Smooth muscle cell (in vitro differentiated cells): ENCODE results near the gene CPZ. TPM values are rescaled to one million over a fixed set of nuclear protein-coding genes. Genes with fewer than 3 reads are reported as not detected.
"Not testable (repeated sequence)": the region's sequence is repeated elsewhere in the genome, so short reads cannot be mapped to it uniquely, and the experiment has no call there.

Experiments
- DNase-seq: peaks from one replicate; lab custom pipeline; 2025; ENCODE audit not compliant: unreplicated experiment; lab: John Stamatoyannopoulos, UW
- H2AFZ ChIP-seq: fragments of 200-600 bp; sonication (generic); 2 replicates; pipeline ENCODE4 v1.6.0; 2016; ENCODE audit warnings: antibody characterized with exemption, low read depth, mild to moderate bottlenecking
- H3F3A ChIP-seq: fragments of 200-600 bp; sonication (generic); 2 replicates; pipeline ENCODE4 v1.6.0; 2017; ENCODE audit warnings: antibody characterized with exemption, low read depth
- H3K27ac ChIP-seq: fragments of 200-600 bp; sonication (generic); 2 replicates; pipeline ENCODE4 v1.5.1; 2016; ENCODE audit warnings: low read depth, mild to moderate bottlenecking
- H3K27me3 ChIP-seq: fragments of 200-600 bp; sonication (generic); 2 replicates; pipeline ENCODE4 v1.6.1; 2016; ENCODE audit warnings: low read depth, mild to moderate bottlenecking
- H3K36me3 ChIP-seq: fragments of 200-600 bp; sonication (generic); 2 replicates; pipeline ENCODE4 v1.5.1; 2016; ENCODE audit warnings: low read depth
- H3K4me1 ChIP-seq: fragments of 200-600 bp; sonication (generic); 2 replicates; pipeline ENCODE4 v1.5.1; 2016; ENCODE audit warnings: low read depth
- H3K4me2 ChIP-seq: fragments of 200-600 bp; sonication (generic); 2 replicates; pipeline ENCODE4 v1.6.0; 2016; ENCODE audit warnings: mild to moderate bottlenecking
- H3K4me3 ChIP-seq: fragments of 200-600 bp; sonication (generic); 2 replicates; pipeline ENCODE4 v1.5.1; 2016; ENCODE audit warnings: mild to moderate bottlenecking
- H3K79me2 ChIP-seq: fragments of 200-600 bp; sonication (generic); 2 replicates; pipeline ENCODE4 v1.6.0; 2016; ENCODE audit warnings: low read depth, mild to moderate bottlenecking
- H3K9ac ChIP-seq: fragments of 200-600 bp; sonication (generic); 2 replicates; pipeline ENCODE4 v1.6.0; 2016; ENCODE audit warnings: low read depth
- H3K9me3 ChIP-seq: fragments of 200-600 bp; sonication (generic); replicated peaks from 2 replicates; pipeline ENCODE4 v1.5.1; 2016; ENCODE audit warnings: low read depth
- H4K20me1 ChIP-seq: fragments of 200-600 bp; sonication (generic); 2 replicates; pipeline ENCODE4 v1.6.0; 2016; ENCODE audit warnings: low read depth
- CTCF ChIP-seq: fragments of 200-600 bp; sonication (generic); IDR thresholded peaks from 2 replicates; pipeline ENCODE4 v1.5.1; 2017; ENCODE audit warnings: borderline replicate concordance, mild to moderate bottlenecking, antibody characterized with exemption; ENCODE audit not compliant: insufficient read depth, poor library complexity, severe bottlenecking
- WGBS: methylation state at CpG from one replicate; pipeline ENCODE4 v1.1.7; 2016; ENCODE audit warnings: low lambda C conversion rate; 5-methylcytosine and 5-hydroxymethylcytosine counted together
- polyA plus RNA-seq: library from polyadenylated mRNA; unstranded; fragments of >200 nt; fragmentation: Nextera tagmentation; extraction: Ambion mirVana; gene quantifications from 2 replicates; pipeline ENCODE4 v1.2.1, GENCODE V29; 2016
- total RNA-seq: library from RNA; depleted of rRNA; stranded (reverse); fragments of >200 nt; gene quantifications from 2 replicates; pipeline ENCODE4 v1.2.3, GENCODE V29; 2014

Gene CPZ
- total and polyA plus RNA-seq, 2 experiments from 2014 or later: 12.0 to 35.9 TPM

- peaks cover 18% of the 10 kb centered on the region for H3K27me3 ChIP-seq
- not testable (repeated sequence) for H3K36me3 ChIP-seq, H3K4me1 ChIP-seq, DNase-seq, H4K20me1 ChIP-seq, H3K9me3 ChIP-seq, H3K4me2 ChIP-seq, H3K27ac ChIP-seq, H3K4me3 ChIP-seq, H3K79me2 ChIP-seq, H3K9ac ChIP-seq, H2AFZ ChIP-seq, H3F3A ChIP-seq
- WGBS: 73% methylated on average over 7 of the region's 11 CpGs
Measured at GRCh38 chr4:8634773-8635172, 42.2 kb downstream of the CPZ start.

- WGBS: no CpG with 5 or more reads among the region's 29 CpGs
- not testable (repeated sequence) for H3K9me3 ChIP-seq
Measured at GRCh38 chr4:8635897-8636554, 43.5 kb downstream of the CPZ start.

GRCh38 chr4:8637456-8637984 lies 45.0 kb downstream of the CPZ start:
- Histone ChIP-seq H3K79me2 (no peaks in the 10 kb centered on the region), H4K20me1 (no peaks in the 10 kb centered on the region), H3K9me3 (no peaks in the 10 kb centered on the region), H3F3A (no peaks in the 10 kb centered on the region), H3K4me3 (no peak overlapping the region), H2AFZ (no peak overlapping the region), H3K36me3 (no peaks in the 10 kb centered on the region), H3K27ac (no peak overlapping the region), H3K27me3 (peaks cover 18% of the 10 kb centered on the region), H3K4me1 (no peaks in the 10 kb centered on the region), H3K9ac (no peak overlapping the region), H3K4me2 (no peak overlapping the region)
- WGBS: 80% methylated on average over 2 of the region's 2 CpGs
- no peak for TF ChIP-seq CTCF
- no peak for DNase-seq

More at GRCh38 chr4:8635897-8636554, 43.5 kb downstream of the CPZ start:
- H2AFZ ChIP-seq, H3F3A ChIP-seq, H3K4me2 ChIP-seq, H3K9ac ChIP-seq, H3K36me3 ChIP-seq, H3K4me1 ChIP-seq, H3K4me3 ChIP-seq, H3K27ac ChIP-seq, H4K20me1 ChIP-seq, H3K79me2 ChIP-seq, DNase-seq: not testable (repeated sequence)
- H3K27me3 ChIP-seq: peaks cover 18% of the 10 kb centered on the region

GRCh38 chr4:8639021-8639420 lies 46.5 kb downstream of the CPZ start:
- no peak overlapping the region for H3K27ac ChIP-seq
- peaks cover 18% of the 10 kb centered on the region for H3K27me3 ChIP-seq
- H4K20me1 ChIP-seq: no peaks in the 10 kb centered on the region
- no peaks in the 10 kb centered on the region for H3K4me1 ChIP-seq
- no peaks in the 10 kb centered on the region for H3K79me2 ChIP-seq
- no peaks in the 10 kb centered on the region for H3K36me3 ChIP-seq
- H3K4me2 ChIP-seq: no peak overlapping the region
- DNase-seq: no peak
- no peaks in the 10 kb centered on the region for H3F3A ChIP-seq
- no peak overlapping the region for H3K4me3 ChIP-seq
- no peak overlapping the region for H2AFZ ChIP-seq
- 90% methylated on average over 10 of the region's 10 CpGs for WGBS
- no peaks in the 10 kb centered on the region for H3K9me3 ChIP-seq
- H3K9ac ChIP-seq: no peak overlapping the region
- no peak for TF ChIP-seq CTCF
